Aorta (tissue), 5 donors: Measurements from ENCODE around the gene SMCO2. TPM values are rescaled to one million over a fixed set of nuclear protein-coding genes. Genes with fewer than 3 reads are reported as not detected.

Experiments used
- ATAC-seq: fragments of 200-7000 bp; cut with Tn5 transposase; one replicate; pipeline ENCODE4 v1.9.1; 2022; ENCODE audit warnings: moderate library complexity; ENCODE audit not compliant: low FRiP score
- DNase-seq, 2 donors: peaks; one replicate each; pipeline ENCODE4 v3.0.0-alpha.2; 2020
- H3K27ac ChIP-seq, 2 donors: one replicate each; pipeline ENCODE4 v1.5.1; 2013; ENCODE audit warnings: low read length in 2 of 2, mild to moderate bottlenecking in 2 of 2, moderate library complexity in 2 of 2, control low read depth in 1 of 2, inconsistent platforms in 1 of 2, low read depth in 1 of 2
- H3K27me3 ChIP-seq, 2 donors: one replicate each; pipeline ENCODE4 v1.6.1; 2013; ENCODE audit warnings: control low read depth in 1 of 2, low read length in 1 of 2, mild to moderate bottlenecking in 1 of 2, moderate library complexity in 1 of 2; ENCODE audit not compliant: insufficient read depth in 2 of 2, control insufficient read depth in 1 of 2
- H3K36me3 ChIP-seq, 2 donors: one replicate each; pipeline ENCODE4 v1.6.1; 2013; ENCODE audit warnings: control low read depth in 1 of 2, low read length in 1 of 2, mild to moderate bottlenecking in 1 of 2; ENCODE audit not compliant: insufficient read depth in 2 of 2, control insufficient read depth in 1 of 2
- H3K4me1 ChIP-seq, 2 donors: one replicate each; pipeline ENCODE4 v1.6.1; 2013; ENCODE audit warnings: low read length in 2 of 2, control low read depth in 1 of 2, mild to moderate bottlenecking in 1 of 2, moderate library complexity in 1 of 2; ENCODE audit not compliant: insufficient read depth in 2 of 2, control insufficient read depth in 1 of 2
- H3K4me3 ChIP-seq, 2 donors: one replicate each; pipeline ENCODE4 v1.5.1; 2013; ENCODE audit warnings: low read length in 2 of 2, control low read depth in 1 of 2, mild to moderate bottlenecking in 1 of 2
- H3K9me3 ChIP-seq: one replicate; pipeline ENCODE4 v1.6.1; 2013; ENCODE audit warnings: mild to moderate bottlenecking, low read length; ENCODE audit not compliant: control insufficient read depth
- WGBS, 2 donors: extraction: QIAGEN DNeasy Blood & Tissue Kit; methylation state at CpG; one replicate each; pipeline ENCODE4 v1.1.7; 2013; 5-methylcytosine and 5-hydroxymethylcytosine counted together
- intact Hi-C, 2 donors: fragments of 100-400 bp; cut with DNase I; formaldehyde crosslinking; loops; one replicate each; pipeline versions ENCODE4 v1.14.2 to v1.15.0; 2022
- polyA plus RNA-seq, 2 donors: library from polyadenylated mRNA; stranded (reverse); fragments of 200-250 nt; gene quantifications; one replicate each; pipeline ENCODE4 v1.2.3, GENCODE V29; 2013
- total RNA-seq, 2 donors: library from RNA; stranded (reverse); fragmentation: NEBNext Ultra II Directional; extraction: Animal tissue kit (Norgen Biotek cat#: 25700); gene quantifications; one replicate each; pipeline ENCODE4 v1.2.1, GENCODE V29; 2021
- donor health status: healthy with polysubstance abuse.
- donor health status: Bipolar disorder and iron deficiency.
- donor health status: DM: no; HTN: no; CAD: no.
- donor health status: DM: no; HTN: no; CAD: no.
- donor health status: DM: yes; HTN: yes; CAD: no.

SMCO2 gene
- total and polyA plus RNA-seq, 4 donors: 0.52 to 0.90 (median 0.72) TPM; not detected in 1

GRCh38 chr12:27462151-27462694 lies 15.7 kb downstream of the SMCO2 start:
- Histone ChIP-seq H3K9me3 (no peaks in the 10 kb centered on the region), H3K27me3 (no peaks in the 10 kb centered on the region), H3K4me1 (no peaks in the 10 kb centered on the region), H3K27ac (no peak overlapping the region), H3K4me3 (no peak overlapping the region), H3K36me3 (no peaks in the 10 kb centered on the region)
- intact Hi-C loops: no loop called here
- no peak for ATAC-seq
- DNase-seq: no peak
- 47 to 50% methylated on average over 9 of the region's 9 CpGs for WGBS, 2 donors

DNA sequence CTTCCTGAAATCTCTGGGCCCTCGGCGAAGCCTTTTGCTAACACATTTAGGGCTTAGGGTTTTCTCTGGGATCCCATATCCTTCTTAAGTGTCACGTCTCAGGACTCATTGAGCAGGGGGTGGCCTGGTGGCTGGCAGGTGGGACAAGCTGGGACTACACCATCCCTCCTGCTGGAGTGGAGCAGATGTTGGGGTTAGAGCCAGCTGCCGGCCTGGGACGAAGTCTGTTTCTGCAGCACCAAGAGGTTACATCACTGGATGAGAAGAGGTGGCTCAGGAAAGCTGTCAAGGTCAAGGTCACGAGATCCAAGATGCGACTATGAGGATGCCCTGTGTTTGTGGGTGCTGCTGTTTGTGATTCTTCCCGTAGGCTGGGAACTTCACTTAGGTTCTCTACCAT lies 16.3 kb downstream of the SMCO2 start:
- no peak for ATAC-seq
- Histone ChIP-seq H3K27ac (no peak overlapping the region), H3K27me3 (no peaks in the 10 kb centered on the region), H3K36me3 (no peaks in the 10 kb centered on the region), H3K4me3 (no peak overlapping the region), H3K4me1 (no peaks in the 10 kb centered on the region), H3K9me3 (no peaks in the 10 kb centered on the region)
- 90 to 91% methylated on average over 8 of the region's 8 CpGs for WGBS, 2 donors
- intact Hi-C loops: no loop called here
- DNase-seq: no peak

- no peaks in the 10 kb centered on the region for H3K27me3 ChIP-seq
- H3K4me3 ChIP-seq: no peak overlapping the region
- no peak overlapping the region for H3K27ac ChIP-seq
- ATAC-seq (no peak), DNase-seq (no peak)
- no peaks in the 10 kb centered on the region for H3K36me3 ChIP-seq
- no peaks in the 10 kb centered on the region for H3K9me3 ChIP-seq
- WGBS, 2 donors: 83 to 86% methylated on average over 11 of the region's 11 CpGs
- intact Hi-C loops: no loop called here
- H3K4me1 ChIP-seq: no peaks in the 10 kb centered on the region
Observed at GRCh38 chr12:27463511-27464219, 17.1 kb downstream of the SMCO2 start.

DNA sequence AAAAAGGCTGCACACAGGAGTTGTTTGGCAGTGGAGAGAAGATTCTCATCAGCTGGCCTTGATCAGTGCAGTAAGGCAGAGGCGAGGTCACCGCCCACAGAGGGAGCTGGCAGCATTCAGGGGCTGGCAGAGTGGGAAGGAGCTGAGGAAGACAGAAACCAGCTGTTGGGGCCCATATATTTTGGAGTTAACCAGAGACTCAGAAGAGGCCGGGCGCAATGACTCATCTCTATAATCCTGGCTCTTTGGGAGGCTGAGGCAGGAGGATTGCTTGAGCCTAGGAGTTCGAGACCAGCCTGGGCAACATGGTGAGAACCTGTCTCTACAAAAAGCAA lies 17.7 kb downstream of the SMCO2 start:
- ATAC-seq (no peak), DNase-seq (peak in 1 of 2 donors; percentile 70)
- intact Hi-C loops: no loop called here

DNA sequence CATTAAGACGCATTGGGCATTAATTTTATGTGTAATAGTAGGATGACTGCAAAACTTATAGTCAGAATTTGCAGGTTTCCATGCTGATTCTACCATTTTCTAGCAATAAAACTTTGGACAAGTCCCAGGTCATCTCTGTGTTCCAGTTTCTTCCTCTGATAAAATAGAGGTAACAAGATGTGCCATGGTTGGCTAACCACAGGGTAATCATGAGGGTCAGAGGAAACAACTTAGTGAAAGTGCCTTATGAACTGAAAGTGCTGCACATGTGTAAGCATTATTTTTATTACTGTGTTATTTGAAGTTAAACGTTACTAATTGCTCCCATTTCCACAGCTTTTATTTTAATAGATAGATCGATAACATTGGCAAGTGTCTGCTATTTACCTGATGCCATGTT lies 21.1 kb downstream of the SMCO2 start:
- no peaks in the 10 kb centered on the region for H3K27me3 ChIP-seq
- no peak for DNase-seq
- H3K4me1 ChIP-seq: no peaks in the 10 kb centered on the region
- H3K4me3 ChIP-seq: no peak overlapping the region
- H3K9me3 ChIP-seq: no peaks in the 10 kb centered on the region
- ATAC-seq: no peak
- no peak overlapping the region for H3K27ac ChIP-seq
- intact Hi-C loops: no loop called here
- 91 to 92% methylated on average over 3 of the region's 3 CpGs for WGBS, 2 donors
- no peaks in the 10 kb centered on the region for H3K36me3 ChIP-seq

More for the DNA sequence above, 17.7 kb downstream of the SMCO2 start:
- no peaks in the 10 kb centered on the region for H3K4me1 ChIP-seq
- no peak overlapping the region for H3K4me3 ChIP-seq
- 72 to 78% methylated on average over 5 of the region's 5 CpGs for WGBS, 2 donors
- no peaks in the 10 kb centered on the region for H3K9me3 ChIP-seq
- no peak overlapping the region for H3K27ac ChIP-seq
- H3K36me3 ChIP-seq: no peaks in the 10 kb centered on the region
- H3K27me3 ChIP-seq: no peaks in the 10 kb centered on the region

- no peak overlapping the region for H3K27ac ChIP-seq
- DNase-seq: no peak
- WGBS, 2 donors: 89 to 92% methylated on average over 2 of the region's 2 CpGs
- H3K27me3 ChIP-seq: no peaks in the 10 kb centered on the region
- H3K36me3 ChIP-seq: no peaks in the 10 kb centered on the region
- H3K4me1 ChIP-seq: no peaks in the 10 kb centered on the region
- H3K4me3 ChIP-seq: no peak overlapping the region
- no peaks in the 10 kb centered on the region for H3K9me3 ChIP-seq
- ATAC-seq: no peak
- intact Hi-C loops: no loop called here
Observed at GRCh38 chr12:27468241-27468640, 21.7 kb downstream of the SMCO2 start.

- no peak for DNase-seq
- H3K36me3 ChIP-seq: no peaks in the 10 kb centered on the region
- no peak for ATAC-seq
- no peaks in the 10 kb centered on the region for H3K27me3 ChIP-seq
- H3K4me3 ChIP-seq: no peak overlapping the region
- no peaks in the 10 kb centered on the region for H3K9me3 ChIP-seq
- H3K27ac ChIP-seq: no peak overlapping the region
- WGBS, 2 donors: 41 to 65% methylated on average over 1 of the region's 1 CpG
- no peaks in the 10 kb centered on the region for H3K4me1 ChIP-seq
- intact Hi-C loops: no loop called here
Observed at GRCh38 chr12:27469176-27469736, 22.7 kb downstream of the SMCO2 start.

GRCh38 chr12:27472604-27473003 lies 26.1 kb downstream of the SMCO2 start:
- Histone ChIP-seq H3K4me1 (no peaks in the 10 kb centered on the region), H3K9me3 (no peaks in the 10 kb centered on the region), H3K27me3 (no peaks in the 10 kb centered on the region), H3K27ac (no peak overlapping the region), H3K36me3 (no peaks in the 10 kb centered on the region), H3K4me3 (no peak overlapping the region)
- DNase-seq (no peak), ATAC-seq (no peak)
- WGBS, 2 donors: 76 to 96% methylated on average over 4 of the region's 4 CpGs
- intact Hi-C loops: no loop called here

- no peaks in the 10 kb centered on the region for H3K27me3 ChIP-seq
- intact Hi-C loops: no loop called here
- H3K36me3 ChIP-seq: no peaks in the 10 kb centered on the region
- no peaks in the 10 kb centered on the region for H3K4me1 ChIP-seq
- ATAC-seq (no peak), DNase-seq (no peak)
- peaks cover 3% of the 10 kb centered on the region for H3K9me3 ChIP-seq
- H3K27ac ChIP-seq: no peak overlapping the region
- H3K4me3 ChIP-seq: no peak overlapping the region
- WGBS, 2 donors: 35 to 41% methylated on average over 3 of the region's 3 CpGs
Observed at GRCh38 chr12:27474344-27474743, 27.8 kb downstream of the SMCO2 start.
